Activated naive CD8-positive, alpha-beta T cell (primary cell): Measurements from ENCODE around the gene DUSP21.

Experiments
- H3K27ac Mint-ChIP-seq: one replicate; pipeline ENCODE4 v1.8.0; 2021; ENCODE audit warnings: mixed read lengths
- H3K27me3 Mint-ChIP-seq: one replicate; pipeline ENCODE4 v1.8.0; 2021; ENCODE audit warnings: mixed read lengths
- H3K36me3 Mint-ChIP-seq: one replicate; pipeline ENCODE4 v1.8.0; 2021; ENCODE audit warnings: mixed read lengths
- H3K4me1 Mint-ChIP-seq: one replicate; pipeline ENCODE4 v1.8.0; 2021; ENCODE audit warnings: low read depth, mixed read lengths
- H3K4me3 Mint-ChIP-seq: one replicate; pipeline ENCODE4 v1.8.0; 2021; ENCODE audit warnings: mild to moderate bottlenecking, mixed read lengths
- H3K9me3 Mint-ChIP-seq: one replicate; pipeline ENCODE4 v1.8.0; 2021; ENCODE audit warnings: low read depth, mixed read lengths

DUSP21 gene

GRCh38 chrX:44891642-44892041 is 47.8 kb downstream of the DUSP21 start:
- H3K9me3 Mint-ChIP-seq, result no peaks in the 10 kb centered on the region
- no peak overlapping the region for H3K4me3 Mint-ChIP-seq
- no peaks in the 10 kb centered on the region for H3K27me3 Mint-ChIP-seq
- H3K4me1 Mint-ChIP-seq, result peaks cover 34% of the 10 kb centered on the region
- H3K36me3 Mint-ChIP-seq, result peaks cover 2% of the 10 kb centered on the region
- no peak overlapping the region for H3K27ac Mint-ChIP-seq
